OCI-LY7 (cell line): ENCODE measurements around the gene BCAR3. TPM values are rescaled to one million over a fixed set of nuclear protein-coding genes. Genes with fewer than 3 reads are reported as not detected.

Source experiments
- BruUV-seq: library from RNA; stranded (reverse); fragments of 400-500 nt; replicated peaks from 2 replicates; lab custom pipeline; 2021; lab: Mats Ljungman, UMichigan
- CTCF ChIA-PET: fragments of 300-600 bp; sonication (Branson Sonifier 250); formaldehyde crosslinking; loops from one replicate; lab custom pipeline; 2022; ENCODE audit warnings: antibody characterized with exemption; ENCODE audit not compliant: unreplicated experiment; lab: Charles Lee
- POLR2A ChIA-PET: fragments of 300-600 bp; sonication (Branson Sonifier 250); formaldehyde crosslinking; loops from one replicate; lab custom pipeline; 2022; ENCODE audit warnings: antibody characterized with exemption; lab: Charles Lee
- DNase-seq: peaks from one replicate; pipeline ENCODE4 v3.0.0-alpha.2; 2015; ENCODE audit warnings: low spot score
- H2AFZ ChIP-seq: fragments of 200-600 bp; sonication (generic), shearing (Covaris generic); 2 replicates; pipeline ENCODE4 v1.6.1; 2014; ENCODE audit warnings: mild to moderate bottlenecking, antibody characterized with exemption, low read length, moderate library complexity
- H3K27ac ChIP-seq: fragments of 200-600 bp; sonication (generic); 2 replicates; pipeline ENCODE4 v1.5.1; 2014; ENCODE audit warnings: mixed run types, low read depth, mild to moderate bottlenecking, moderate library complexity, low read length, inconsistent platforms; ENCODE audit not compliant: poor library complexity, severe bottlenecking
- H3K36me3 ChIP-seq: fragments of 200-600 bp; sonication (generic); 2 replicates; pipeline ENCODE4 v1.6.1; 2014; ENCODE audit warnings: mild to moderate bottlenecking, antibody characterized with exemption, low read length, moderate library complexity, mixed read lengths; ENCODE audit not compliant: insufficient read depth
- H3K4me1 ChIP-seq: fragments of 200-600 bp; sonication (generic); 2 replicates; pipeline ENCODE4 v1.5.1; 2014; ENCODE audit warnings: mild to moderate bottlenecking, low read length; ENCODE audit not compliant: insufficient read depth, poor library complexity, severe bottlenecking
- H3K4me2 ChIP-seq: fragments of 200-600 bp; sonication (generic); 2 replicates; pipeline ENCODE4 v1.6.1; 2014; ENCODE audit warnings: mild to moderate bottlenecking, low read length
- H3K4me3 ChIP-seq: fragments of 200-600 bp; sonication (generic); 2 replicates; pipeline ENCODE4 v1.5.1; 2014; ENCODE audit warnings: mild to moderate bottlenecking, low read depth, low read length; ENCODE audit not compliant: poor library complexity, severe bottlenecking
- H3K79me2 ChIP-seq: fragments of 200-600 bp; sonication (generic); 2 replicates; pipeline ENCODE4 v1.6.1; 2016; ENCODE audit warnings: low read depth, mild to moderate bottlenecking, low read length, moderate library complexity, mixed read lengths; ENCODE audit not compliant: insufficient read depth
- H3K9me2 ChIP-seq: fragments of 200-600 bp; sonication (generic); 2 replicates; pipeline ENCODE4 v1.6.1; 2016; ENCODE audit warnings: mild to moderate bottlenecking, low read length, mixed read lengths; ENCODE audit not compliant: insufficient read depth
- H3K9me3 ChIP-seq: fragments of 200-600 bp; sonication (generic); 2 replicates; pipeline ENCODE4 v1.6.1; 2014; ENCODE audit warnings: mild to moderate bottlenecking, mixed run types, low read length, mixed read lengths
- H4K20me1 ChIP-seq: fragments of 200-600 bp; sonication (generic); 2 replicates; pipeline ENCODE4 v1.6.1; 2014; ENCODE audit warnings: mild to moderate bottlenecking, antibody characterized with exemption, low read length, moderate library complexity, mixed read lengths; ENCODE audit not compliant: insufficient read depth
- EZH2phosphoT487 ChIP-seq: fragments of 200-600 bp; sonication (generic); IDR thresholded peaks from 2 replicates; pipeline ENCODE4 v1.6.1; 2018; ENCODE audit warnings: low read depth, borderline replicate concordance, mild to moderate bottlenecking, mixed run types, antibody characterized with exemption, low read length, moderate library complexity, mixed read lengths
- intact Hi-C: fragments of 100-400 bp; cut with micrococcal nuclease; formaldehyde crosslinking; loops from one replicate; pipeline ENCODE4 v1.10.0; 2022; ENCODE audit not compliant: unreplicated experiment
- total RNA-seq, 2 experiments: library from RNA; depleted of rRNA in 1 of 2; stranded (reverse); fragments of >200 nt in 1 of 2; shearing (Covaris generic) in 1 of 2; gene quantifications; 2 replicates each; pipeline ENCODE4 v1.2.3, GENCODE V29; 2014 to 2022
- TF ChIP-seq, protein P1 (sequence below): fragments of 200-600 bp; sonication (generic); conservative IDR thresholded peaks from 2 replicates; pipeline ENCODE4 v1.5.1; 2014; ENCODE audit warnings: mild to moderate bottlenecking, antibody characterized with exemption, low read length, moderate library complexity, mixed read lengths

The BCAR3 gene
- total RNA-seq, 2 experiments from 2014 or later: 16.3 to 24.2 TPM

DNA sequence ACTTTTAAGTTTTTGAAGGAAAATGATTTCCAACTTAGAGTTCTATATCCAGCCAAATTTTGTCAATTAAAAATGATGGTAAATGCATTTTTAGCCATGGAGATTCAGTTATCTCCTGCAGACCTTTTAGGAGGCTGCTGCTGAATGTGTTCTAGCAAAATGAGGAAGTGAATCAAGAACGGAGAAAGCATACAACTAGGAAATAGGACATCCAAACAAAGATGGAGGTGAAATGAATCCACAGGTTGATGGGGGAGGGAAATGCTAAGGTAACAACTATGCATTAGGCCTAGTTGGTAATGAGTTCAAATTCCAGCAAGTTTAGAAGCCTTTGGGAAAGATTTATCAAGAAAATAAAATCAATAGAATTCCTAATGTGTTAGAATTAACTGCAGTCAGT lies 153.2 kb downstream of the BCAR3 start:
- H3K36me3 ChIP-seq: no peaks in the 10 kb centered on the region
- H2AFZ ChIP-seq: peak overlapping the region; percentile 60
- H3K27ac ChIP-seq: no peak overlapping the region
- H3K4me3 ChIP-seq: no peak overlapping the region
- no peaks in the 10 kb centered on the region for H3K9me2 ChIP-seq
- no peak overlapping the region for H3K4me2 ChIP-seq
- ChIA-PET CTCF (no interaction called here), POLR2A (no interaction called here)
- BruUV-seq: no TSS peak
- peak; percentile 20 for DNase-seq
- no peaks in the 10 kb centered on the region for H3K79me2 ChIP-seq
- H3K4me1 ChIP-seq: no peaks in the 10 kb centered on the region
- TF ChIP-seq, protein P1, sequence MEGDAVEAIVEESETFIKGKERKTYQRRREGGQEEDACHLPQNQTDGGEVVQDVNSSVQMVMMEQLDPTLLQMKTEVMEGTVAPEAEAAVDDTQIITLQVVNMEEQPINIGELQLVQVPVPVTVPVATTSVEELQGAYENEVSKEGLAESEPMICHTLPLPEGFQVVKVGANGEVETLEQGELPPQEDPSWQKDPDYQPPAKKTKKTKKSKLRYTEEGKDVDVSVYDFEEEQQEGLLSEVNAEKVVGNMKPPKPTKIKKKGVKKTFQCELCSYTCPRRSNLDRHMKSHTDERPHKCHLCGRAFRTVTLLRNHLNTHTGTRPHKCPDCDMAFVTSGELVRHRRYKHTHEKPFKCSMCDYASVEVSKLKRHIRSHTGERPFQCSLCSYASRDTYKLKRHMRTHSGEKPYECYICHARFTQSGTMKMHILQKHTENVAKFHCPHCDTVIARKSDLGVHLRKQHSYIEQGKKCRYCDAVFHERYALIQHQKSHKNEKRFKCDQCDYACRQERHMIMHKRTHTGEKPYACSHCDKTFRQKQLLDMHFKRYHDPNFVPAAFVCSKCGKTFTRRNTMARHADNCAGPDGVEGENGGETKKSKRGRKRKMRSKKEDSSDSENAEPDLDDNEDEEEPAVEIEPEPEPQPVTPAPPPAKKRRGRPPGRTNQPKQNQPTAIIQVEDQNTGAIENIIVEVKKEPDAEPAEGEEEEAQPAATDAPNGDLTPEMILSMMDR: no peak
- no peak for TF ChIP-seq EZH2phosphoT487
- intact Hi-C loops: no loop called here
- H4K20me1 ChIP-seq: no peaks in the 10 kb centered on the region
- no peaks in the 10 kb centered on the region for H3K9me3 ChIP-seq

DNA sequence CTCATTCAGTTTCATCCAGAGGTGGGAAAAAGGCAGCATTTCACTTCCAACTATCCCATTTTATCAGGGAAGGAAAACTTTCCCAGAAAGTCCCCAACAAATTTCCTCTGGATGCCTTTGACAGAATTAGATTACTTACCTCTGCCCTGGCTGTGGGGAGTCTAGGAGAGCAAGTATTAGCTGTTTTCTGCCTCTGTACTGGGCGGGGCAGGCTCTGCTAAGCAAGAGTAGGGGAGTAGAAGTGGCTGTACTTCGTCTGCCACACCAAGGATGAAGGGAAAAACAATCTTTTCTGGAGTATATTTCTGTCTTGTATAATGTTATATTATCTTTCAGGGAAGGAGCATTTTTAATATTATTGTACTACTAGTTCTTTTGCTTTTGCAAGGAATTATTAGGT lies 155.2 kb downstream of the BCAR3 start:
- intact Hi-C loops: no loop called here
- CTCF ChIA-PET: no interaction called here
- no peaks in the 10 kb centered on the region for H3K4me1 ChIP-seq
- H3K4me2 ChIP-seq: no peak overlapping the region
- H3K9me2 ChIP-seq: no peaks in the 10 kb centered on the region
- DNase-seq: no peak
- no TSS peak for BruUV-seq
- no peak overlapping the region for H2AFZ ChIP-seq
- H4K20me1 ChIP-seq: no peaks in the 10 kb centered on the region
- no peaks in the 10 kb centered on the region for H3K36me3 ChIP-seq
- no peak for TF ChIP-seq EZH2phosphoT487
- TF ChIP-seq, protein P1: no peak
- no peaks in the 10 kb centered on the region for H3K9me3 ChIP-seq
- no peaks in the 10 kb centered on the region for H3K79me2 ChIP-seq
- H3K4me3 ChIP-seq: no peak overlapping the region
- H3K27ac ChIP-seq: no peak overlapping the region
- POLR2A ChIA-PET: interaction anchor here (0.6 kb wide), 1 partner anchor 290 kb away, joined by 3 read pairs; no protein-coding TSS in a partner anchor

DNA sequence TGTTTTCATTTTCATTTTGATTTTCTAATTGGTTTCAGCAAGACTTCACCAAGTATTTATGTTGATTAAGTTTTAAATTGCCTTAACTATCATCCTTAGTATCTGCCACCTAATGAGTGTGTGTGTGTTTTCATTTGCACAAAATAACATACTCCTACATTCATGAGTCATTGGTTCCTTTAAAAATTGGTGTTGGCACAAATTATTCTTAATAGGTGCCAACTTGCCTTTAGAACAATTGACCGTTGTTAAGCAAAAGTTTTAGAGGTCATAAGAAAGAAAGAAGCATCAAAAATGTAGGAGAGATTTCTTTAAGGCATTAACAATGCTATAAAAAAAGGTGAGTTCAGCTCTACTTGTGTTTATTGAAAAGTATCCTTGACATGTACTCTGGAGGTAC lies 156.2 kb downstream of the BCAR3 start:
- no TSS peak for BruUV-seq
- no peak for DNase-seq
- CTCF ChIA-PET: no interaction called here

More for the DNA sequence above, 156.2 kb downstream of the BCAR3 start:
- no peaks in the 10 kb centered on the region for H3K9me2 ChIP-seq
- H4K20me1 ChIP-seq: no peaks in the 10 kb centered on the region
- no peak for TF ChIP-seq EZH2phosphoT487
- TF ChIP-seq, protein P1: no peak
- H3K9me3 ChIP-seq: no peaks in the 10 kb centered on the region
- no peaks in the 10 kb centered on the region for H3K36me3 ChIP-seq
- no peaks in the 10 kb centered on the region for H3K79me2 ChIP-seq
- no peaks in the 10 kb centered on the region for H3K4me1 ChIP-seq
- POLR2A ChIA-PET: no interaction called here
- H3K4me2 ChIP-seq: no peak overlapping the region
- no peak overlapping the region for H2AFZ ChIP-seq
- no peak overlapping the region for H3K27ac ChIP-seq
- intact Hi-C loops: no loop called here
- no peak overlapping the region for H3K4me3 ChIP-seq
